ENCODE measurements around the gene FKBP4. TPM values are rescaled to one million over a fixed set of nuclear protein-coding genes. Genes with fewer than 3 reads are reported as not detected.

Gene FKBP4
- total and polyA plus RNA-seq, 4 donors = 21.3 to 38.7 (median 31.6) TPM

DNA sequence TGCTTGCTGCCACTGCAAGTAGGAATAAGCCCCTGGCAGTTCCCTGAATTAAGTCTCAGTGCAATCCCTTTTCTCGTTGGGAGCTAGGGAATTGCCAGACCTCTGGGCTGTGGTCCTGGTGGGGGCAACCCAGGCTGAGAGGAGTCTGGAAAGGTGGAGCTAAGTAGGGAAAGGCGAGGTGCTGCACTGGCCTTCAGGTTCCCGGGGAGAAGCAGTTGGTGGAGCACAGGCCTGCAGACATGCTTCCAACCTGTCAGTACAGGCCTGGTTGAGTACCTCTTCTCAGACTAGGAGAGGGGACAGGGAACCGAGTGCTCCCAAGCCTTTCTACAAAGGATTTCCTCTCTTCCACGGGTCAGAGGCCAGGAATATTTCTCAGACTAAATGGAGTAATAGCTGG lies 38.6 kb downstream of the FKBP4 start:
- Histone ChIP-seq H3K4me3 (ENCODE audit: low read depth in 1 of 3, low read length in 3 of 3) (no peak overlapping the region), H3K36me3 (ENCODE audit: control insufficient read depth in 4 of 4, insufficient read depth in 3 of 4, low read depth in 1 of 4, low read length in 3 of 4) (peaks cover 0 to 17% (median 11%) of the 10 kb centered on the region in 4 donors), H3K27me3 (ENCODE audit: control insufficient read depth in 4 of 4, insufficient read depth in 4 of 4, low read length in 3 of 4) (no peaks in the 10 kb centered on the region), H3K9ac (ENCODE audit: low read depth in 1 of 2, low read length in 2 of 2) (no peak overlapping the region), H3K27ac (ENCODE audit: low read depth in 1 of 2, low read length in 2 of 2) (no peak overlapping the region), H3K9me3 (ENCODE audit: control insufficient read depth in 4 of 4, low read length in 3 of 4) (no peaks in the 10 kb centered on the region), H3K4me1 (ENCODE audit: control insufficient read depth in 4 of 4, insufficient read depth in 4 of 4, low read length in 3 of 4) (no peaks in the 10 kb centered on the region)
- DNase-seq (ENCODE audit: low spot score) = no peak
- TF ChIP-seq FOXA1 (IDR thresholded peaks at IDR 0.05) = no peak
- TF ChIP-seq, protein P1, sequence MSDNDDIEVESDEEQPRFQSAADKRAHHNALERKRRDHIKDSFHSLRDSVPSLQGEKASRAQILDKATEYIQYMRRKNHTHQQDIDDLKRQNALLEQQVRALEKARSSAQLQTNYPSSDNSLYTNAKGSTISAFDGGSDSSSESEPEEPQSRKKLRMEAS (IDR thresholded peaks at IDR 0.05) = no peak
- TF ChIP-seq, protein P2, sequence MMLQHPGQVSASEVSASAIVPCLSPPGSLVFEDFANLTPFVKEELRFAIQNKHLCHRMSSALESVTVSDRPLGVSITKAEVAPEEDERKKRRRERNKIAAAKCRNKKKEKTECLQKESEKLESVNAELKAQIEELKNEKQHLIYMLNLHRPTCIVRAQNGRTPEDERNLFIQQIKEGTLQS (IDR thresholded peaks at IDR 0.05) = no peak
- TF ChIP-seq, protein P3, sequence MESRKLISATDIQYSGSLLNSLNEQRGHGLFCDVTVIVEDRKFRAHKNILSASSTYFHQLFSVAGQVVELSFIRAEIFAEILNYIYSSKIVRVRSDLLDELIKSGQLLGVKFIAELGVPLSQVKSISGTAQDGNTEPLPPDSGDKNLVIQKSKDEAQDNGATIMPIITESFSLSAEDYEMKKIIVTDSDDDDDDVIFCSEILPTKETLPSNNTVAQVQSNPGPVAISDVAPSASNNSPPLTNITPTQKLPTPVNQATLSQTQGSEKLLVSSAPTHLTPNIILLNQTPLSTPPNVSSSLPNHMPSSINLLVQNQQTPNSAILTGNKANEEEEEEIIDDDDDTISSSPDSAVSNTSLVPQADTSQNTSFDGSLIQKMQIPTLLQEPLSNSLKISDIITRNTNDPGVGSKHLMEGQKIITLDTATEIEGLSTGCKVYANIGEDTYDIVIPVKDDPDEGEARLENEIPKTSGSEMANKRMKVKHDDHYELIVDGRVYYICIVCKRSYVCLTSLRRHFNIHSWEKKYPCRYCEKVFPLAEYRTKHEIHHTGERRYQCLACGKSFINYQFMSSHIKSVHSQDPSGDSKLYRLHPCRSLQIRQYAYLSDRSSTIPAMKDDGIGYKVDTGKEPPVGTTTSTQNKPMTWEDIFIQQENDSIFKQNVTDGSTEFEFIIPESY (IDR thresholded peaks at IDR 0.05) = no peak
- WGBS = 78% methylated on average over 5 of the region's 5 CpGs

DNA sequence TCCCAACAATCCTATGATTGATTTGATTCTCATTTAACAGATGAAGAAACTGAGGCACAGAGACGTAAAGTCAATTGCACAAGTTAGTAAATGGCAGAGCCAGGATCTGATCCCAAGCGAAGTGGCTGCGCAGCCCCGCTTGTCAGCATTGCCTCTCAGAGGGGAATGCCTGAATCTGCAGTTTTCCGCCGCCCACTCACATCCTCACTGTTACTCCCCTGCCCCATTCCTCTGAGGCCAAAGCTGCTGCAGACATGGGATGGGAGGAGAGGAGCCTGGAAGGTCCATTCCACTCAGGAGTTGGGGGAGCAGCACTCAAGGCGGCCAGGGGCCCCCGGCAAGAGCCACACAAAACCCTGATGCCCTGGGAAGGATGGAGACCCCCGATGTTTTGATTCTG lies 39.0 kb downstream of the FKBP4 start:
- Histone ChIP-seq H3K4me1 (ENCODE audit: control insufficient read depth in 4 of 4, insufficient read depth in 4 of 4, low read length in 3 of 4) (no peaks in the 10 kb centered on the region), H3K9ac (ENCODE audit: low read depth in 1 of 2, low read length in 2 of 2) (no peak overlapping the region), H3K36me3 (ENCODE audit: control insufficient read depth in 4 of 4, insufficient read depth in 3 of 4, low read depth in 1 of 4, low read length in 3 of 4) (peaks cover 0 to 17% (median 12%) of the 10 kb centered on the region in 4 donors), H3K9me3 (ENCODE audit: control insufficient read depth in 4 of 4, low read length in 3 of 4) (no peaks in the 10 kb centered on the region), H3K27me3 (ENCODE audit: control insufficient read depth in 4 of 4, insufficient read depth in 4 of 4, low read length in 3 of 4) (no peaks in the 10 kb centered on the region), H3K4me3 (ENCODE audit: low read depth in 1 of 3, low read length in 3 of 3) (no peak overlapping the region), H3K27ac (ENCODE audit: low read depth in 1 of 2, low read length in 2 of 2) (no peak overlapping the region)
- 88% methylated on average over 9 of the region's 9 CpGs for WGBS
- no peak for DNase-seq (ENCODE audit: low spot score)
- TF ChIP-seq HNF4A (conservative IDR thresholded peaks at IDR 0.05) (no peak), JUND (IDR thresholded peaks at IDR 0.05) (no peak), GABPA (IDR thresholded peaks at IDR 0.05 in 1 of 2, conservative IDR thresholded peaks at IDR 0.05 in 1 of 2) (no peak), SP1 (IDR thresholded peaks at IDR 0.05) (no peak), FOXA2 (IDR thresholded peaks at IDR 0.05) (no peak), FOXA1 (IDR thresholded peaks at IDR 0.05) (no peak), NR2F2 (IDR thresholded peaks at IDR 0.05) (no peak), RXRA (IDR thresholded peaks at IDR 0.05) (no peak), RAD21 (IDR thresholded peaks at IDR 0.05) (no peak), YY1 (IDR thresholded peaks at IDR 0.05) (no peak)
- TF ChIP-seq, protein P3 (IDR thresholded peaks at IDR 0.05) = no peak
- TF ChIP-seq, protein P4, sequence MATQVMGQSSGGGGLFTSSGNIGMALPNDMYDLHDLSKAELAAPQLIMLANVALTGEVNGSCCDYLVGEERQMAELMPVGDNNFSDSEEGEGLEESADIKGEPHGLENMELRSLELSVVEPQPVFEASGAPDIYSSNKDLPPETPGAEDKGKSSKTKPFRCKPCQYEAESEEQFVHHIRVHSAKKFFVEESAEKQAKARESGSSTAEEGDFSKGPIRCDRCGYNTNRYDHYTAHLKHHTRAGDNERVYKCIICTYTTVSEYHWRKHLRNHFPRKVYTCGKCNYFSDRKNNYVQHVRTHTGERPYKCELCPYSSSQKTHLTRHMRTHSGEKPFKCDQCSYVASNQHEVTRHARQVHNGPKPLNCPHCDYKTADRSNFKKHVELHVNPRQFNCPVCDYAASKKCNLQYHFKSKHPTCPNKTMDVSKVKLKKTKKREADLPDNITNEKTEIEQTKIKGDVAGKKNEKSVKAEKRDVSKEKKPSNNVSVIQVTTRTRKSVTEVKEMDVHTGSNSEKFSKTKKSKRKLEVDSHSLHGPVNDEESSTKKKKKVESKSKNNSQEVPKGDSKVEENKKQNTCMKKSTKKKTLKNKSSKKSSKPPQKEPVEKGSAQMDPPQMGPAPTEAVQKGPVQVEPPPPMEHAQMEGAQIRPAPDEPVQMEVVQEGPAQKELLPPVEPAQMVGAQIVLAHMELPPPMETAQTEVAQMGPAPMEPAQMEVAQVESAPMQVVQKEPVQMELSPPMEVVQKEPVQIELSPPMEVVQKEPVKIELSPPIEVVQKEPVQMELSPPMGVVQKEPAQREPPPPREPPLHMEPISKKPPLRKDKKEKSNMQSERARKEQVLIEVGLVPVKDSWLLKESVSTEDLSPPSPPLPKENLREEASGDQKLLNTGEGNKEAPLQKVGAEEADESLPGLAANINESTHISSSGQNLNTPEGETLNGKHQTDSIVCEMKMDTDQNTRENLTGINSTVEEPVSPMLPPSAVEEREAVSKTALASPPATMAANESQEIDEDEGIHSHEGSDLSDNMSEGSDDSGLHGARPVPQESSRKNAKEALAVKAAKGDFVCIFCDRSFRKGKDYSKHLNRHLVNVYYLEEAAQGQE (IDR thresholded peaks at IDR 0.05) = no peak
- TF ChIP-seq, protein P2 (IDR thresholded peaks at IDR 0.05) = no peak
- TF ChIP-seq, protein P5, sequence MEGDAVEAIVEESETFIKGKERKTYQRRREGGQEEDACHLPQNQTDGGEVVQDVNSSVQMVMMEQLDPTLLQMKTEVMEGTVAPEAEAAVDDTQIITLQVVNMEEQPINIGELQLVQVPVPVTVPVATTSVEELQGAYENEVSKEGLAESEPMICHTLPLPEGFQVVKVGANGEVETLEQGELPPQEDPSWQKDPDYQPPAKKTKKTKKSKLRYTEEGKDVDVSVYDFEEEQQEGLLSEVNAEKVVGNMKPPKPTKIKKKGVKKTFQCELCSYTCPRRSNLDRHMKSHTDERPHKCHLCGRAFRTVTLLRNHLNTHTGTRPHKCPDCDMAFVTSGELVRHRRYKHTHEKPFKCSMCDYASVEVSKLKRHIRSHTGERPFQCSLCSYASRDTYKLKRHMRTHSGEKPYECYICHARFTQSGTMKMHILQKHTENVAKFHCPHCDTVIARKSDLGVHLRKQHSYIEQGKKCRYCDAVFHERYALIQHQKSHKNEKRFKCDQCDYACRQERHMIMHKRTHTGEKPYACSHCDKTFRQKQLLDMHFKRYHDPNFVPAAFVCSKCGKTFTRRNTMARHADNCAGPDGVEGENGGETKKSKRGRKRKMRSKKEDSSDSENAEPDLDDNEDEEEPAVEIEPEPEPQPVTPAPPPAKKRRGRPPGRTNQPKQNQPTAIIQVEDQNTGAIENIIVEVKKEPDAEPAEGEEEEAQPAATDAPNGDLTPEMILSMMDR (IDR thresholded peaks at IDR 0.05; ENCODE audit: low read depth, low read length, missing input control) = no peak
